Glomerular endothelial cell (primary cell): ENCODE measurements around the gene MALL. TPM values are rescaled to one million over a fixed set of nuclear protein-coding genes. Genes with fewer than 3 reads are reported as not detected.
"Not testable (repeated sequence)": the region's sequence is repeated elsewhere in the genome, so short reads cannot be mapped to it uniquely, and the experiment has no call there.

Experiments used
- DNase-seq: peaks from one replicate; pipeline ENCODE4 v3.0.0-alpha.2; 2011; ENCODE audit warnings: low read depth, low spot score; ENCODE audit errors: extremely low read depth
- total RNA-seq: library from RNA; depleted of rRNA; stranded (reverse); fragments of >200 nt; gene quantifications from 2 replicates; pipeline ENCODE4 v1.2.3, GENCODE V29; 2015

MALL gene
- total RNA-seq, 1 donor from 2014 or later = 94.9 TPM

DNA sequence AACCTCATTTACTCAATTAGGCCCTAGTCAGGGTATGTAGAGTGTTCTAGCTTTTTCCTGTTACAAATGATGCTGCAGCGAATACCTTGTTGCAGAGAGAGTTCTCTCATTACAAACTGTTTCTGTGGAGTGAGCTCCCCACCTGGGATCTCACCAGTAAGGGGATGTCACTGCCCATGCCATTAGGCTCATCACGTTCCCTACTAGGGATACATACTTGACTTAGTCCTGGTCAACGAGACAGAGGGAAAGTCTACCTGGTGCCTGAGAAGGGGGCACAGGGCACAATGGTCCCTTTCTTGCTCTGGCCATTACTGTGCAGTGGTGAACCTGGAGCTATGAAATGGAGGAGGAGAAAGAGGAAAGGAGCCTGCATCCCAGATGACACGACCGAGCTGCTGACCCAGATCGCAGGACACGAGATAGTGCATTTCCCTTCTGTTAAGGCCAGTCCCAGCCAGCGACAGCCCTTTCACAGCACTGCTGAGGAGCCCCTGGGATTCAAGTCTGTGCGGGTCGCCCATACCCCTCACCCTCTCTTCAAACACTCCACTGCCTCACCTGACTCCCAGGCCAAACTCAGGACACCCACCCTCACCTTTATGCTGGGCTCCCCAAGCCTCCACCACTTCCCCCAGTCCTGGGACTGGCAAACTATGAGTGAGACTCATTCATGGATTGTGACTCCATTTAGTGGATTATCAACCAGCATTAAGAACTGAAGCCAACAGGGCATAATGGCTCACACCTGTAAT is 16.0 kb downstream of the MALL start:
- DNase-seq = no peak

DNA sequence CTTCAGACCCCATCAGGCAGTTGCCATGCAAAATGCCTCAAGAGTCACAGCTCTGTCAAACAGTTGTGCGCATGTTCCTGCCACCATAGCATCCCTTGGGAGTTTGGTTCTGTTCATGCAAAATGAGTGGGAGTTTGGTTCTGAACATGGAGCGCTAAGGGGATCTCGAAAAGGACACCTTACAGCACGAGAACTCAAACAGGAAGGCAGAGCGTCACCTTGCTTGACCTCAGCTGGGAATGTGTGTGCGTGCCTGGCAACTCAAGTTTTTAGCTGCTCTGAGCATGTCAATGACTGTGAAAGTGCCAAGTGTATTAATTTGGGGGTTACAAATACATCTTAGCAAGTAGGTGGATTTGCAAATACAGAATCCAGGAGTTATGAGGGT is 16.6 kb downstream of the MALL start:
- DNase-seq = no peak

DNA sequence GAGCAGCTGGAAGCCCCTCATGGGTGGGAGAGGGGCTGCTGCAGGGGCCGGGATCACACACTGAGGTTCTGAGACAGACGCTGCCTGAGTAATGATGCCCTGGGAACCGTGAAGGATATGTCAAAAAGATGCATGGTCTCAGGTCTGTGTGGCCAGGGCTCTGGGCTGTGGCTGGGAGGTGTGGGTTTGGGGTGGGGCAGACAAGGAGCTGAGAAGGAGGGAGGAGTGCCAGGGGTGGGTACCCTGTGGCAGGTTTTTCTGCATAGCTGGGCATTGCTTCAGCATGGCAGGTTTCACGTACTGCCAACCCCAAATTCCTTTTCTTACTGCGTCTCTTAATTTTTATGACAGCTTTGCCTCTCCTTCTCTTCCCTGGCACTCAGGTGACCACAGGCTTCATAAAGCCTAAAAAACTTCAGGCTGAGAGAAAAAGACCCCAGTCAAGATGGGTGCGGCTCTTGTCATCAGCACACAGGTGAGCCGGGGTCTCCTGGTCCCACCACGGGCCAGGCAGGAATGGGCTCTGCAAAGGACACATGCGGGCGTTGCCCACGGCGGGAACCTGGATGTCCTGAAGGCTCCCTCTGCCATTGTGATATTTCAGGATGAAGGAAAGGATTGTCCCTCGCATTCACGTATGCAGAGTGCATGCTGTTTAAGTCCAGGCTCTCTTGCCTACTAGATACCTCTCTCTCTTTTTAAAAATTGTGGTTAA is 18.0 kb downstream of the MALL start:
- no peak for DNase-seq

DNA sequence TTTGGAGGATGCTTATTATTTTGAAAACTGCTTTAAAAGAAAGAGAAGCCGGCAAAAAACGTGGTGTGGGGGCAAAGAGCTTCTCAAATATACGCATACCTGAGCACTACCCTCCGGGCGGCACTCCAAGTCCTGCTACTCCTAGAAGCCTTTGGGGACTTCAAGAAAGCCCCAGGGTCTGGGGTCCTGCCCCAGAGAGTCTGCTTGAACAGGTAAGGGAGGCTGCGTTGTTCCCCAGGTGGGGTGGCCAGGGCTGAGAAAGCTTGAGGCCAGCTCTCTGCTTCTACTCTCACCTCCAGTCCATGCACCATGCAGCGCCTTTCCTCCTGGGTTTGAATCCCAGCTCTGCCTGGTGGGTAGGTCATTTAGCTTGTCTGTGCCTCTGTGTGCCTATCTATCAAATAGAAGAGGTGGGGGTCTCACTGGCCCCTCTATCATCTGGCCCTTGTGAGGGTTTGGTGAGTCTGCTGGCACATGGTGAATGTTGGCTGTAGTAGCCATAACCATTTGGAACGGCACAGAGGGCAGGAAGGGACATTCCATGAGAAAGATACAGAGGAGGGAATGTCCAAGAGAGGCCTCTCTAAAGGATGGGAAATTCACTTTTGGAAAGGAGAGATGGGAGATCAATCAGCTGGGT is 19.5 kb downstream of the MALL start:
- DNase-seq = no peak

DNA sequence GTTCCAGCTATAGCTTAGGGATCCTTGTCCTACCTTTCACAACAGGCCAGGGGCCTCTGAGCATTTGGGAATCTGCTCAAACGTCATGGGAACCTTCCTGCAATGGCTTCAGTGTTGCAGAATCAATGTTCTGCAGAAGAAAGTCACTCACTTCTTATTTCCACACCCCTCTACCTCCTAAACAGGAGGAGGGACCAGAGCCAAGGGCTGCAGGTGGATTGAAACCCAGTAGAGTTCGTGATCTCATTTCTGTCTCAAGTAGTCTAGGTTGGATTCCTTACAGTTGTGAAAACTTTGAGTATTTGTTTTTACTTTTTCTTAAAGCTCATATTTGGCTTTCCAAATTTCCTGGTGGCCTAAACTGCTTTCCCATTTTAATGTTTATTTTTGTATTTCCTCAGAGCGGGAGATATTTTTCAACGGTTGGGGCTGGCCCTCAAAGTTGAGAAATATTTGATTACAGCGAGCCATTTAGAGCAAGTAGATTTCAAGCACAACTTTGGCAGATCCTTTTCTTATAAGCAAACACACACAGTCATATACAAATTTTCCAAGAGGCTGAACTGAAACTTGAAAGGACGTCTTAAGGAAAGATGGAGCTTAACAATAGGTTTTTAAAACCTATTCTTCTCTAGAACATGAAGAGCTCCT is 20.6 kb downstream of the MALL start:
- DNase-seq = not testable (repeated sequence)

DNA sequence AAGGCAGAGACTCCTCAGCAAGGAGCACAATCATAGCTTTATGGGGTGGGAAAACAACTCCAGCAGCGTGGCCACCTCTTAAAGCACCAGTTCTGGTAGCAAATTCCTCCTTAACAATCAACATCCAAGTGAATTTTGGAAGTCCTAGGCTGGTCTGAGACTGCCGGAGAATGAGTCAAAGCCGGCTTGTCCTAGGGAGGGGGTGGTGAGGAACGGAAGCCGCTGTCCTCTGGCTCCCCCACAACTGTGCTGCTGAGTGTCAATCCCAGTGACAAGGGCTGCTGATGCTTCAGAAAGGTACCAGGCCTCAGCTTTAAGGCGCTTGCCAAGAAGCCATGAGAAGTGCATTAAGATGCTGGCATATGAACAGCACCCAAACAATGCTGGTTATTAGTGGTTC is 21.7 kb downstream of the MALL start:
- DNase-seq = not testable (repeated sequence)

DNA sequence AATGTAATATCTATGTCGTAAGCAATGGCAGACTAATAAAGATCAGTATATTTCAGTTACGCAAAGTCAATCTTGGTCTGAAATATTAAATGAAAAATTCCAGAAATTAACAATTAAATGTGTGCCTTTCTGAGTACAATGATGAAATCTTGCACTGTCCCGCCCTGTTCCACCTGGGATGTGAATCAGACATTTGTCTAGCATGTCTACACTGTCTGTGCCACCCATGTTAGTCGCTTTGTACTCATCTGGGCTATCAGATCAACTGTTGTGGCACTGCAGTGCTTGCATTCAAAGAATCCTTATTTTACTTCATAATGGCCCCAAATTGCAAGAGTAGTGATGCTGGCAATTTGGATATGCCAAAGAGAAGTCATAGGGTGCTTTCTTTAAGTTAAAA is 25.5 kb downstream of the MALL start:
- not testable (repeated sequence) for DNase-seq

DNA sequence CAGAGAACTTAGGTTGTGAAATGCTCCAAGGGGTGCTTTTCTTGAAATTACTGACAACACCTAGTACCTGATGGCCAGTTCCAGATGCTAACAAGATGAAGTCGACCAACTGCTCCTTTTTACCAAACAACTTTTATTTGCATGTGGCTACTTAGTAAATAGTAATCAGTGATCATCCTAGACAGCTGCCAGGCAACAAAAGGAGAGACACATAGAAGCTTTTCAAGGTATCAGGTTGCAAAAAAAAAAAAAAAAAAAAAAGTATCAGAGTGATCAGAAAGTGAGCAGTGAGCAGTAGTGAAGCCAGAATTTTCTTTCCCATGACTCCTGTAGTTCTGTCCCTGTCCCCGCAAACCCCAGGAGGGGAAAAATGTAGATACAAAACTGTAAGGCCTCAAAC is 31.9 kb downstream of the MALL start:
- DNase-seq = not testable (repeated sequence)

DNA sequence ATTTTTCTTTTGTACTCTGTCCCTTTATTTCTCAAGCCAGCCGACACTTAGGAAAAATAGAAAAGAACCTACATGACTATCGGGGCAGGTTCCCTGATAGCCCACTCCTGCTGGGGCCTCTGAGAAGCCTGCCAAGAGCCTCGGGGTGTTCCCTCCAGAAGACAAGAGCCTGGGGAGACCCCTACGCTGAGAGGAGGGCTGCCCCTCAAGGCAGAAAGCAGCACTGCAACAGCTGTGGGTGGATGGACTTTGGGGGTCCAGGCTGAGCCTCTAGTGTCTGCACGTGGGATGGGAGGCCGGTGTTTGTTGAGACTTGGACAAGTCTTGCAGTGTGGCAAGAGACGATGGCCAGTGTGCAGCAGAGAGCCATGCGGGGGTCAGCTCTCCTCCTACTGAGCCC is 32.5 kb downstream of the MALL start:
- DNase-seq = not testable (repeated sequence)

DNA sequence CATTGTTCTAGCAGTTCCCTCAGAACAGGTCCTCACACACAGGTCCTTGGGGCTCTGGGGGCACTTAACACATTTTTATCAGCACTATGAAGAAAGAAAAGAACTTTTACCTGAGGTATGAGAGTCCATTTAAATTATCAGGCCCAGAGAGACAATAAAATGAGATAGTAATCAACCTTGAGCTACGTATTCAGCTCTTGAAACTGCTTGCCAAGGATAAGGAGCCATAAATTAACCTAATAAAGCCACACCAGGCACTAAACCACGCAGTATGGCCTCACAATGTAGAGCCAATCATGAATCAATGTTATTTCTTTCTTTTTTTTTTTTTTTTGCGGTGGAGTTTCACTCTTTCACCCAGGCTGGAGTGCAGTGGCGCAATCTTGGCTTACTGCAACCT is 37.5 kb downstream of the MALL start:
- DNase-seq = not testable (repeated sequence)

DNA sequence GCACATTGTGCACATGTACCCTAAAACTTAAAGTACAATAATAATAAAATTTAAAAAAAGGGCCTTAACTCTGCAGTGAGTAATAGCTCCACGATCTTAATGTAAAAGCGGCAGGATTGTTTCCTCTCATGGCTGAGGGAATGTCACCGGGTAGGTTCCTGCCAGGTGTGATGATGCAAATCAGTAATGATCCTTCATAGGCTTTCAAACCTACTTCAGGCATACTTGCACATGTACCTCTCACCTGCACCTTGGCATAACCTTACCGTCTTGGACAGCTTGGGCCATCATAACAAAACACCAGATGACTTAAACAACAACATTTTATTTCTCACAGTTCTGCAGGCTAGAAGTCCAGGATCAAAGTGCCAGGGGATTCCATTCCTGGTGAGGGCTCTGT is 39.7 kb downstream of the MALL start:
- DNase-seq = not testable (repeated sequence)

DNA sequence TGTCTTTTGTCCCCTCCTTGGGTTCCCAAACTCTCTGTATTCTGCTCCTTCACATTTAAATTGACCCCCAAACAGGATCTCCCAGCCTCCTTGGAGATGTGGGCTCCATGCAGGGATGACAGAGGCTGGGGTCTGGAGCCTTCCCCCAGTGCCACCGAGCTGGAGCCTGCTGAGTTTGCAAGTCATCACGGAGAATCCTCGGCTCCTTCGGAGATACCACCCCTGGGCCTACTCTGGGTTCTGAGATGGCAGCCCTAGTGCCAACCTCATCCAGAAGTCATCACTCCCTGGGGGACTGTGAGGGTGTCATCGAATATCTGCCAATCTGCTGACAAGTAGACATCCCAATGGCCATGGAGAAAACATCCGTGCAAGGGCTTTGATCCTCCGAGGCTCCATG is 45.8 kb downstream of the MALL start:
- DNase-seq = not testable (repeated sequence)

DNA sequence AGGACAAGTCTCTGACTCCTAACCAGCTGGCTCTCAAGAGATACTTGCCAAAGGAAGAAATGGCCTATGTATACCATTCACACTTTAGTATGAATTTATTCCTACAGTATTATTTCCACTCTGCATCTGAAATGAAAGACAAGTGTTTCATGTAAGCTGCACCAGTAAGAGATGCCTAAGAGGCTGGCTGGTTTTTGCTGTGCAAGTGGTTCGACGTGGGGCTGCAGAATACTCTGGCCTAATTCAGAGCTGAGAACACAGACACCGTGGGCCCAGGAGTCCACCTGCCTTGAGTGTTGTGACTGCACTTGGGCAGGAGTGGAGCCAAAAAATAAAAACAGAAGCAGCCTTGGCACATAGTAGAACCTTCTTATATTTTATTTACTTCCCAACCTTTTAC is 47.5 kb downstream of the MALL start:
- not testable (repeated sequence) for DNase-seq

DNA sequence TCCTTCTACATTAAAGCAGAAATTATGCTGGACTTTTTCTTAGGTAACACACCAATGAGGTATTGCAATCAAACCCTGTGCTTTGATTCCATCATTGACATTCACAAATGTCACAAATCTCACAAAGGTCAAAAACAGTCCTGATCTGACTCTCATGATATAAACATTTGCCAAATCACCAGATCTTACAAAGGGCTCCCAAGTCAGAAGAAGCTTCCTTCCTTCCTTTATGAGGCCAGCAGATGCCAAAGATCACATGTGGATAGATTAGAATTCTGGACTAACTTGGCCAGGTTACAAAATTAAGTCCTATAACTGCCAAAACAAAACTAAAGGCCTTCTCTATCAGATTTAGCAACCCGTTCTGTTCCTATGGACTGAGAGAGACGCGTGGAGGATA is 53.3 kb downstream of the MALL start:
- not testable (repeated sequence) for DNase-seq

DNA sequence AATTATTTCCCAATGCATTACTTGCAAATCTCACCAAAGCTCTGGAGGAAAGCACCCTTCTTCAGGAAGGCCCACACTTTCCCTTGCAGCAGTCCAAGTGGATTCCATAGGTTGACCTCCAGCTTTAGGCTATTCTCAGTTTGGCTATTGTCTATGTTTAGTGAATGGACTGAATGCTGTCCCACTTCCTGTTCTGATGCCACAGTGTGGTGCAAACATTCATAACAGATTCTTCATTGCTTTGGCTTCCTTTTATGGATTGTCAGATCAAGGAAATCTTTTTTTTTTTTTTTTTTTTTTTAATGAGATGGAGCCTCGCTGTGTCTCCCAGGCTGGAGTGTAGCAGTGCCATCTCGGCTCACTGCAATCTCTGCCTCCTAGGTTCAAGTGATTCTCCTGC is 55.1 kb downstream of the MALL start:
- DNase-seq = not testable (repeated sequence)

DNA sequence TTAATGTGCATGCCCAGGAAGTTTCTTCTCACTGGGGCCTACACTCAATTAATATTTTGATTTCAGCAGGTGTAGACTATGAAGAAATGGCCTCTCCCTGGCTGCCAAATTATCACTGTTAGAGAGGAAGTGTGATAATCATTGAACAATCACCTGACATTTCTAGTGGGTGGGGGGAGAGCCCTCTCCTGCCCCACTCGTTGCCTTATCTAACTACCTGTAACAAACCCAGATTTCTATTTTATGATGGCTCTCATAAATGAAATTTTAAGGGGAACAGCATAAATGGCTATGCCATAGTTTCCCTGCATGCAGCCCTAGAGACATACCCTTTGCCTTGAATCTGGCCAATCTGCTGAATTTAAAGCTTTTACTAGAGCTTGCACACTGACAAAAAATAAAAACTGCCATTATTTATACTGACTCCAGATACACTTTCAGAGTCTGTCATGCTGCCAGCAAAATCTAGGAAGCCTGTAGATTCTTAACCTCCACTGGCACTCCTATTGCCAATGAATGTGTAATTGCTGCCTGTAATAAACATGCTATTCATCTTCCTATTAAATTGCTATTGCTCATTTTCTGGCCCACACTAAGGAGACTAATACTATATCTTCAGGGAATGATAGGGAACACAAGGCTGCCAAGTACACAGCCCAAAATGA is 55.8 kb downstream of the MALL start:
- DNase-seq = not testable (repeated sequence)

DNA sequence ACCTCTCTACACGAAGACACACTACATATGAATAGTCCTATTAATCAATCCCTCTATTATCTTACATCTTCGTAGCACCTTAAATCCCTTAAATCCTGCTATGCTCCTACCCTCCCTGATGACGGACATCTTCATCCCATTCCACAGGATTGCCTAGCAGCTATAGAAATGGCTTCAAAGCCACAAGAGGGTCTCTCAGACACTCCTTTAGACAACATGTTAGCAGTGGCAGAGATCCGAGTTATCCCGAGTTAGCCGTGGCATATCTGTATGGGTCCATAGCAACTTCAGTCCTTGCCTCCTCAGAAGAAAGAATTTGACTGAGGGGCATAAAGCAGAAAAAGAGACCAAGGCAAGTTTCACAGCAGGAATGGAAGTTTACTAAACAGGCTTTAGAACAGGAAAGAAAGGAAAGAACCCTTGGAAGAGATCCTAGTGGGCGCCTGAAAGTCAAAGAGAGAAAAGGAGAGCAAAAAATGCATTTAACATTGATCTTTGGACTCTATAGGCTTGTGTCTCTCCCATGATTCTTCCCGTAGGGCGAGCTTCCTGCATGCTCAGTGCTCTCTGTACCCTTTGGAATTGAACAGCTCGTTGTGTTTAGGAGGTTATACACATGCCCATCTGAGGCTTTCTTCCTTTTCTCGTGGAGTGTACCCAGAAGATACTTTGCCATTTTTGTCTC is 56.5 kb downstream of the MALL start:
- DNase-seq = not testable (repeated sequence)

DNA sequence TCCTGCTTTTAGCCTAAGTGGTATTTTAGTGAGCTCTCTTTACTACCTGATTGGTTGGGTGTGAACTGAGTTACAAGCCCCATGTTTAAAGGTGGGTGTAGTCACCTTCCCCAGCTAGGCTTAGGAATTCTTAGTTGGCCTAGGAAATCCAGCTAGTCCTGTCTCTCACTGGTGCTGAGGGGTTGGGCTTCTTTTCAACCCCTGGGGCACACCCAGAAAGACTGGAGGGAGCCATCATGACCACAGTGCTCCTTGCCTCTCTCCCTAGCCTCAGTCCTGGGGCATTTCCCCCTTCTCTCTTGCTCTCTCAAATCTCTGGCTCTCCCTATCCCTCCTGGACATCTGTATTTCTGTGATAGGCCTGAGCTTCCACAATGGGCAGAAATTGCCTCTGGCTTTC is 57.6 kb downstream of the MALL start:
- not testable (repeated sequence) for DNase-seq

DNA sequence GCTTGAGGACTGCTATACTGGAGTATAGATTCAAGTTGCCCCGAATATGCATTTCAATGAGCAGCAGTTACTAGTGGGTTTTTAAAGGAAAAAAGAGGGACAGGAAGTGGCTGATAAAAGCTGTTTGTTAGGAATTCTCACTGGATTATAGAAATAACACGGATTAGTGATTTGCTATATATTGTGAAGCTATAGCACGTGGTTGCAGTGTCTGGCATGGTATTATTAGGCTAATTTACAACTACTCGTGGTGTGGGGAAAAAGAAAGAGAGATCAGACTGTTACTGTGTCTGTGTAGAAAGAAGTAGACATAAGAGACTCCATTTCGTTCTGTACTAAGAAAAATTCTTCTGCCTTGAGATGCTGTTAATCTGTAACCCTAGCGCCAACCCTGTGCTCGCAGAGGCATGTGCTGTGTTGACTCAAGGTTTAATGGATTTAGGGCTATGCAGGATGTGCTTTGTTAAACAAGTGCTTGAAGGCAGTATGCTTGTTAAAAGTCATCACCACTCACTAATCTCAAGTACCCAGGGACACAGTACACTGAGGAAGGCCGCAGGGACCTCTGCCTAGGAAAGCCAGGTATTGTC is 59.7 kb downstream of the MALL start:
- not testable (repeated sequence) for DNase-seq
